GM21529 (cell line): ENCODE measurements around the gene JMJD8.

ENCODE experiments used
- ATAC-seq: cut with Tn5 transposase; IDR thresholded peaks from one replicate; pipeline ENCODE4 v1.9.1; 2021; ENCODE audit not compliant: unreplicated experiment

The JMJD8 gene

DNA sequence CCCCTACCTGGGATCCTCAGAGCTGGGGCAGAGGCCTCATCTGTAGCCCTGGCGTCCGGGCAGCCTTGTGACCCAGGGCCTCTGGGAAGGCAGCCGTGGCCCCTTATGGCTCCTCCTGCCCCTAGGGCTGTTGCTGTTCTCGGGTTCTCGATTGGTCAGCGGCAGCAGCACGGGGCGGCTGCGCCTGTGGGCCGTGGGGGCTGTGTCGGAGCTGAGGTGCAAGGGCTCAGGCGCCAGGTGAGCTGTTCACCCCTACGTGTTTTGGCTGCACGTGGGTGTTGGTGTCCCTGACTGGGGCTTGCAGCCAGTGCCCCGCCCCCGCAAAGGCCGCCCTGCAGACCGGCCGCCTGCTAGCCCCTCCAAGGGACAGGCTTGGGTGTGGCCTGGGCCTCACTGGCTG, 22.0 kb downstream of the JMJD8 start:
- no peak for ATAC-seq

DNA sequence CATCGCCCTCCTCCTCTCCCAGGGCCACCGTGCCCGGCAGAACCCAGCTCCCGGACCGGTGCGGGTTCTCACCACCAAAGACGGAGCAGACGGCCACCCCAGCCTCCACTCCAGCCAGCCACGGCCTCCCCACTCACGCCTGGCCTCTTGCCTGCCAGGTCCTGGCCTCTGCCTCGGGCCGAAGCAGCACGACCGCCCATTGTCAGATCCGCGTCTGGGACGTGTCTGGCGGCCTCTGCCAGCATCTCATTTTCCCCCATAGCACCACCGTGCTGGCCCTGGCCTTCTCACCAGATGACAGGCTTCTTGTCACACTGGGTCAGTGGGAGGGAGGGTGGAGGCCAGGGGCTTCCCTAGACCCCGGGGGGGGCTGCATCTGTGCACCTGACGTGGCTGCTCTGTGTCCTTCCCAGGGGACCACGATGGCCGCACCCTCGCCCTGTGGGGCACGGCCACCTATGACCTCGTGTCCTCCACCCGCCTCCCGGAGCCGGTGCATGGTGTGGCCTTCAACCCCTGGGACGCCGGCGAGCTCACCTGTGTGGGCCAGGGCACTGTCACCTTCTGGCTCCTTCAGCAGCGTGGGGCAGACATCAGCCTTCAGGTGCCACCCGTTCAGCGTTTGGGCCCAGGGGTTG, 22.8 kb downstream of the JMJD8 start:
- ATAC-seq, result no peak

DNA sequence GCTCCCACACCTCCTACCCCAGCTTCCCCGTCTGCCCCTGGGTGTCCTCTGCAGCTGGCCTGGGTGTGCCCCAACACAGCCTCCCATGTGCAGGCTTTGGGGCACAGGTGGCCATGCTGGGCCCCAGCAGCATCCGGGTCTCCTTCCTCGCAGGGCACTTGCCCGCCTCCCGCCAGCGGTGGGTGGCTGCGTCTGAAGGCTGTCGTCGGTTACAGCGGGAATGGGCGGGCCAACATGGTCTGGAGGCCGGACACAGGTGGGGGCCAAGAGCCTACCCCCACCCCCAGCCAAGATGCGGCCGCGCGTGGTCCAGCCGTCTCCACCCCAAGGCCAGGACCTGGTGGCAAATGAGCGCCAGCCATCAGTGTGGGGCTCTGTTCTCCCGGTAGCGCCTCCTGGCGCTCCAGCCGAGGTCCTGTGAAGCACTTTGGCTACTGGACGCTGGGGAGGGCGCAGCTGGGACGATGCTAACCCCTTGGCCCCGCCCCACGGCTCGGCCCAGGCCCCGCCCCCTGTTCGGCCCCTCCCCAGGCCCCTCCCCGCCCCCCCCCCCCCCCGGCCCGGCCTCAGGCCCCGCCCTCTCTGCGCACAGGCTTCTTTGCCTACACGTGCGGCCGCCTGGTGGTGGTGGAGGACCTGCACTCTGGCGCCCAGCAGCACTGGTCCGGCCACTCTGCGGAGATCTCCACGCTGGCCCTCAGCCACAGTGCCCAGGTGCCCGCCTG, 23.5 kb downstream of the JMJD8 start:
- peak; percentile 68 for ATAC-seq

DNA sequence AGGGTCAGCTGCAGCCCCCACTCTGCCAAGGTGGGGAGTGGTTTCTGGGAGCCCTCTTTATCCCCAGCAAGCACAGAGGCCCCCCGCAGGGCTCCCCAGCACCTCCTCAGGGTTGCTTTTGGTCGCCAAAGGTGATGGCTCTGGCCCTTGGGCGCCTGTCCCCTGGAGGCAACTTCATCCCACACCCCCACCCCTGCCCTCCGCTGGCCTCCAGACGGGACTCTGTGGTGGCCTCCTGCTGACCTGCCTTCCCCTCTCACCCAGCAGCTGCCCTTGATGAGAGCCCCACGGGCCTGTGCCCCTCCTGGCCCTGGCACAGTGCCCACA, 24.0 kb downstream of the JMJD8 start:
- no peak for ATAC-seq

DNA sequence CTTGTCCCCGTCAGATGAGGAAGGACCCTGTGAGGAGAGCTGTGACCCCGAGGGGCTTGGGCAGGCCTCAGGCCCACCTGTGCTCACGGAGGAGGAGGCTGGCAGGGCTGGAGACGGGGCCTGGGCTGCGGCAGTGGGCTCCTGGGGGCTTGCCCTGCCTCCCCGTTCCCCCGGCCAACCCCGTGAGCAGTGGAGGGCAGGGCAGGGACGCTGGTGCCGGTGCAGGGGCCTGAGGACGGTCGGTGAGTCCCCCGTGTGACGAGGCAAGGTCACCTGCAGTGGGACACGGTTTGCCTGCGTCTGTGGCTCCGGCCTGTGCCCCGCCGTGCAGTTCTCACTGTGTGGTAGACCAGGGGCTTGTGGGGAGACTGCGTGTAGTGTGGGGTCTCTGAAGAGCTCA, 24.5 kb downstream of the JMJD8 start:
- ATAC-seq, result no peak

DNA sequence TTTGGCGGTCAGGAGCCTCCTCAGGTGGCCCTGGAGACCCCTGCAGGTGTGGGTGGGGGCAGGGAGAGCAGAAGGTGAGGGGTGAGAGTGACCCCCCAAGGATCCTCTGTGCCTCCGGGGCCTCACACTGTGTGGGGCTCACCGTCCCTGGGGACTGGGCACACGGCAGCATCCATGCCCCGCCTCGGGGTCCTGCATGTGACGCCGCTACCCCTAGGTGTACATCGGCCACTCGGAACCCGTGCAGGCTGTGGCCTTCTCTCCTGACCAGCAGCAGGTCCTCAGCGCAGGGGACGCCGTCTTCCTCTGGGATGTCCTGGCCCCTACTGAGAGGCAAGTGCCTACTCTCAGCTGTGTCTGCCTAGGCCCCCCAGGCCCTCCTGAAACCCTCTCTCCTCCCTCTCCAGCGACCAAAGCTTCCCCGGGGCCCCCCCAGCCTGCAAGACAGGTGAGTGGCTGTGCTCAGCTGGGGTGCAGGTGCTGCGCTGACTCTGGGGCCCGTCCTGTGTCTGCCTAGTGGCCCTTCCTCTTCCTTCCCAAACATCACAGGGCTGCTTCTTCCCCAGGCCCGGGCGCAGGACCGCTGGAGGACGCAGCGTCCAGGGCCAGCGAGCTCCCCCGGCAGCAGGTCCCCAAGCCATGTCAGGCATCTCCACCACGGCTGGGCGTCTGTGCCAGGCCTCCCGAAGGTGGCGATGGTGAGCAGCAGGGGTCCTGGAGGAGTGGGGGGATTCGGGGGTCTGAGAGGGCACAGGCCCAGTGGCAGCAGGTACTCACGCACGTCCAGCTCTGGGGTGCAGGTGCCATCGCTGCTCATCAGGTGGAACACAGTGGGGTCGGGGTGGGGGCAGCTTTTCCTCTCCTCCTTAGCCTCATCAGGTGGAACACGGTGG, 25.2 kb downstream of the JMJD8 start:
- ATAC-seq, result no peak

DNA sequence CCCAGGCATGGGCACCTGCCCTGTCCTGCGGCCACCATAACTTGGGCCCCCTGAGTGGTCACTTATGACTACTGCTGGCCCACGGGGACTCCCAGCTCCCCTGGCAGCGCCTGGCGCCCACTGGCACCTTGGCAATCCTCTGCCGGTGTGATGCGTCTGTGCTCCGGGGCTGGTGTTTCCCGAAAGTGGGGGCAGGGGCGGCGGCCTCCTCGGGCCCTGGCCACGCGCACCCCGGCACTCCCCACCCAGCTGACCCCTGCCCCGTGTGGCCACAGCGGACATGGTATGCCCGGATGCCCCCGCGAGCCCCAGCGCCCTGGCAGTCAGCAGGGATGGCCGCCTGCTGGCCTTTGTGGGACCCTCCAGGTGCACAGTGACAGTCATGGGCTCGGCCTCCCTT, 26.6 kb downstream of the JMJD8 start:
- ATAC-seq, result no peak

DNA sequence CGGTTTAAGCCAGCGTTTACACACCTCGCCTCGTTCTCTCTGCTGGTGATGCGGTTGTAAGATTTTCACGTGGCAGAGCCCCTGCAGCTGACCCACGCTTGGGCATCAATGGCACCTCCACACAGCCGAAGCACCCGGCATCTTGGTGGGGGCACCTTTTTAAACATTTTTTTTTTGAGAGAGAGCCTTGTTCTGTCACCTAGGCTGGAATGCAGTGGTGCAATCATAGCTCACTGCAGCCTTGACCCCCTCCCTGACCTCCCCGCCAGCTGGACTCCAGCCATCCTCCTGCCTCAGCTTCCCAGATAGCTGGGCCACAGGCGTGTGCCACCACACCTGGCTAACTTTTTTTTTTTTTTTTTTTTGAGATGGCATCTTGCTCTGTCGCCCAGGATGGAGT, 30.1 kb downstream of the JMJD8 start:
- ATAC-seq, result no peak

DNA sequence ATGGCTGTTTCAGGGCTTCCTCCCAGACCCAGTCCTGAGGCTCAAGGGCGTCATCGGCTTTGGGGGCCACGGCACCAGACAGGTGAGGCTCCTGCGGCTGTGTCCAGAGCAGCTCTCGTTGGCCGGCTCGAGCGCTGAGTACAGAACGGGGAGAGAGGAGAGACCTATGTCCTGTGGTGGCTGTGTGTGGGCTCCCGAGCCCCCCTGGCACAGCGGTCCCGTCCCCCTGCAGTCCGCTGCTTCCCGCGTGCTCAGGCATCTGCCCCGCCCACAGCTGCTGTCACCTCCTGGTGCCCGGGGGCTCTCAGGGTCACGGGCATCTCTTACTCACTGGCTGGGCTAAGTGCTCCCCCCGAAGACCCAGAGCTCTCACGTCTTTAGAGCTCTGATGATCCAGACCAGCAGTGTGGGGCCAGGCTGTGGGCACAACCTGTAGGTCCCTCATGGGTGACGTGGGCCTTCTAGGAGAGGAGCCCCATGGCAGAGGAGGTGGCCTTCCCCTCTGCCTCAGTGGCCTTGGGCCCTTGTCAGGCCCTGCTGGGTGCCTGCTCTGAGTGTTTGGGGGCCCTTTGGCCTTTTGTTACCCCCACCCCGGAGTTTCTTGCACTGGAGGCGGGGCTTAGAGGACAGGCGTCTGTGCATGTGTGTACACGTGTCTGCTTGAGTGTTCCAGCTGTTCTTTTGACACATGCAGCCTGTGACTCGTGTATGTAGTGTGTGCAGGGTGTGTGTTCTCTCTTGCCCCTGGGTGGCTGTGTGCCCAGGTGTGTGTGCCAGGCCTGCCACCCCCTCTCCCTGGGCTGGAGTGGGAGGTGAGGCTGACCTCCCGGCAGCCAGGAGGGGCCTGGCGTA, 31.5 kb downstream of the JMJD8 start:
- ATAC-seq, result no peak

DNA sequence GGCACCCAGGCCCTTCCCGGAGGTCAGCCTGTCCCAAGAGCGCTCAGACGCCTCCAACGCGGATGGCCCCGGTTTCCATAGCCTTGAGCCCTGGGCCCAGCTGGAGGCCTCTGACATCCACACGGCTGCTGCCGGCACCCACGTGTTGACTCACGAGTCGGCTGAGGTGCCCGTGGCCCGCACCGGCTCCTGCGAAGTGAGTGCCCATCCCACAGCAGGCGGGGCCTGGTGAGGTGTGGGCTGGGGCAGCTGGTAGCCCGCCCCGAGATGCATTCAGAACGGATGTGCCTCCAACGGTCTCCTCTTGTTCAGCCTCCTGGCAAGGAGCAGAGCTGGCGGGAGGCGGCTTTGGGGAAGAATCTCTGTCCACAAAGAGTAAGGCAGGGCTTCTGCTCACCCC, 32.3 kb downstream of the JMJD8 start:
- ATAC-seq, result no peak

DNA sequence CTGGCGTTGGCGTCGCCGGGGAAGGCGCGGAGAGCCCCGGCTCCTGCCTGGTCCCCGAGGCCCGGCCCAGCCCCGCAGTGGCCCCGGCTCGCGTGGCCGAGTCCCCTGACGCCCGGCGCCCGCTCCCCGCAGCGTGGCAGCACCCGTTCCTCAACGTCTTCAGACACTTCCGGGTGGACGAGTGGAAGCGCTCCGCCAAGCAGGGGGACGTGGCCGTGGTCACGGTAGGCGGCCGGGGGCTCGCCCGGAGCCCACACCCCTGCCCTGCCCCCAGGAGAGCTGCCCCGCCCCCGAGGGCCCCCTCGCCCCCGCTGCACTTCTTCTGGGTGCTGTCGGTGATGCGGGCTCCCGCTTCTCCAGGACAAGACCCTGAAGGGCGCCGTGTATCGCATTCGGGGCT, 34.5 kb downstream of the JMJD8 start:
- peak; percentile 7 for ATAC-seq

DNA sequence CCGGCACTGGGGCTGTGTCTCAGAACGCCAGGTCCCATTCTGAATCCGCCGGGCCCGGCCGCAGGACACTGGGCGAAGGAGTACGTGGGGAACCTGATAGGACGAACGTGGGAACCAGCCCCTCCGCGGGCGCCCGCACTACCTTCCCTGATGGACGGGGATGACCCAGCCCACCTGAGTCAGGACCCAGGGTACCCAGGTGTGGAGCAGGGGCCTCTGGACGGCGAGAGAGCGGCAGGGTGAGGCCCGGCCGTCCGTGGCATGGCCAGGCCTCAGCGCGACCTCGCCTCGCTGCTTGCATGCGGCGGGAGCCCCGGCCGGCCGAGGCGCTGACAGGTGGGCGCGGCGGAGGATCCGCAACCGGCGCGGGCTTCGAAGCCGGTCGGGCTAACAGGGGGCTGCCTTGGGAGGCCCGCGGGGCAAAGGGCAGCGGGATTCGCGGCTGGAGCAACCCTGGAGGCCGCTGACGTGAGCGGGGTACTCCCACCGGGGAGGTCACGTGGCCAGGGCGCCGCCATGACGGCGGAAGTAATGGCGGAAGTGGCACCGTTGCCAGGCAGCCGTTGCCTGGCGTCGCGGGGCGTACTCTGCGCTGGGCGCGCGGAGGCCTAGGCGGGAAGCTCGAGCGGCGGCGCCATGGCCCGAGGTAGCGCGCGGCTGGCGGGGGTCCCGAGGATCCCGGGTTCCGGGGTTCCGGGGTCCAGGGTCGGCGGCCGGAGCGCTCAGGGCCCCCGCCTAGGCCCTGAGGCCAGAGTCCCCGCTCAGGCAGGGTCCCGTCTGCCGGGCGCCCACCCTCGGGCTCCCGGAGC, 35.1 kb downstream of the JMJD8 start, which contains the start of gene WDR90:
WDR90 (plus strand) TSS at position 585 of the 809 bp plus-strand sequence; CDS start at position 637, 52 bp downstream.
- peak; percentile 62 for ATAC-seq

DNA sequence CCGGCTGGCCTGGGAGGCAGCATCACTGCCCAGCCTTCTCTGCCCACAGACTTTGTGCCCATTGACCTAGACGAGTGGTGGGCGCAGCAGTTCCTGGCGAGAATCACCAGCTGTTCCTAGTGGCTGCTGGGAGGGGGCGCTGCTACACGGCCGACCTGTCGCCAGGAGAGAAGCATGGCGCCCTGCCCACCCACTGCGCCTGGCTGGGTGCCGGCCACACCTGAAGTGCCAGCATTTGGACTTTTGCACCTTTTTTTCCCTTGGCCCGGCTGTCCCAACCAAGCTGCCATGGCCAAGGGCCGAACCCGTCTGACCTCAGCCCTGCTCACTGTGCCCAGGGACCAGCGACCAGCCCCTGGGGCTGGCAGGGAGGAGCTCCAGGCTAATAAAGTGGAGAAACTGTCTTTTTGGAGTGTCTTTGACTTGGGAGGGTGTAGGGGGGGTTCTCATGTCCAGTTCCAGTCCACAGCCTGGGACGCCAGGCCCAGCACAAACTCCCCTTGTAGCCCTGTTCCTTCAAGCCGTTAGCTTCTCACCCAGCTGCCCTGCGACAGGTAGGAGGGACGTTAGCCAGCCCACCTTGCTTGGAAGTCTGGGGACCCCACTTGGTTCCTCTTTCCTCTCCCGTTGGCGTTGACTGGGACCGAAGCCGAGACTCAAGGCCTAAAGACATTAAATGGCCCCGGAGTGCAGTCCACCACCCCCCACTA, 35.9 kb downstream of the JMJD8 start:
- peak; percentile 1 for ATAC-seq

DNA sequence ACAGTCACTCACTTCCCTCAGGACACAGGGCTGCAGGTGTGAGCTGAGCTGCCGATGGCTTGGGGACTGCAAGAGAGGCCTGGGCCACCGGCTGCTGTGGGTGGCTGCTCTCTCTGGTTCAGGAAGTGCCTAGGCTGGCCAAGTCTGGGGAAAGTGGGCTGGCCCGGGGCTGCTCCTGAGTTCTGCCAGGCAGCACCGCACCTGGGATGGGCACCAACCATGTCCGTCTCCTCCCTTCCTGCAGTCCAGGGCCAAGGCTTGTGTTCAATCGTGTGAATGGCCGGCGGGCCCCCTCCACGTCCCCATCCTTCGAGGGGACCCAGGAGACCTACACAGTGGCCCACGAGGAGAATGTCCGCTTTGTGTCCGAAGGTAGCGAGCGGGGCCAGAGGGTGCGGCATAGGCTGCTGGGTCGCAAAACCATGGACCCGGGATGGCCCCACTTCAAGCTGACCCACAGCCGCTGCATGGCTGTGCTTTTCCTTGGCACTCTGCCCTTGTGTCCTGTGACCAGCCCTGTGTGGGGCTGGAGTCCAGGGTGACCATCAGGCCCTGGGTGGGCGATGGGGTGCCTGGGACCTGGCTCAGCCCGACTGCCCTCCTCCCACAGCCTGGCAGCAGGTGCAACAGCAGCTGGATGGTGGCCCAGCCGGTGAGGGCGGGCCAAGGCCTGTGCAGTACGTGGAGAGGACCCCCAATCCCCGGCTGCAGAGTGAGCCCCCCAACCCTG, 36.8 kb downstream of the JMJD8 start:
- ATAC-seq, result no peak

DNA sequence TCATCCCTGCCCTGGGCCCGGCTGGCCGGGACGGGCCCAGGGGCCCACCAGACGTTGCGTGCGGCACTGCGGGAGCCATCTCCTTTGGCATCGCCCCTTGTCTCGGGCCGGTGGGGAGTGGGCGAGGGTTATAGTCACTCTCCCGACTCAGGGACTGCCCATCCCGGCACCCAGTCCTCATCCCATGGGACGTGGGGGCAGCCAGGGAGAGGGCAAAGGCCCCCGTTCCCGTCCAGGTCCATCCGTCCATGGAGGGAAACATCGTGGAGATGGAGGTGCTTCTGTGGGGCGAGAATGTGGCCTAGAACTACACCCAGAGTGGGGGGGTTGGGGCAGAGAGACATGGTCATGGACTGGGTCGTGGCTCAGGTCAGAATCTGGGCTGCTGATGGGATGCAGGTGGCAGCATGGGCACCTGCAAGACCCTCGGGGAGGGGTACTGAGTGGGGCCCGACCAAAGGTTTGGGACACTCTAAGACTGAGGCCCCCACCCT, 37.4 kb downstream of the JMJD8 start:
- ATAC-seq, result no peak

DNA sequence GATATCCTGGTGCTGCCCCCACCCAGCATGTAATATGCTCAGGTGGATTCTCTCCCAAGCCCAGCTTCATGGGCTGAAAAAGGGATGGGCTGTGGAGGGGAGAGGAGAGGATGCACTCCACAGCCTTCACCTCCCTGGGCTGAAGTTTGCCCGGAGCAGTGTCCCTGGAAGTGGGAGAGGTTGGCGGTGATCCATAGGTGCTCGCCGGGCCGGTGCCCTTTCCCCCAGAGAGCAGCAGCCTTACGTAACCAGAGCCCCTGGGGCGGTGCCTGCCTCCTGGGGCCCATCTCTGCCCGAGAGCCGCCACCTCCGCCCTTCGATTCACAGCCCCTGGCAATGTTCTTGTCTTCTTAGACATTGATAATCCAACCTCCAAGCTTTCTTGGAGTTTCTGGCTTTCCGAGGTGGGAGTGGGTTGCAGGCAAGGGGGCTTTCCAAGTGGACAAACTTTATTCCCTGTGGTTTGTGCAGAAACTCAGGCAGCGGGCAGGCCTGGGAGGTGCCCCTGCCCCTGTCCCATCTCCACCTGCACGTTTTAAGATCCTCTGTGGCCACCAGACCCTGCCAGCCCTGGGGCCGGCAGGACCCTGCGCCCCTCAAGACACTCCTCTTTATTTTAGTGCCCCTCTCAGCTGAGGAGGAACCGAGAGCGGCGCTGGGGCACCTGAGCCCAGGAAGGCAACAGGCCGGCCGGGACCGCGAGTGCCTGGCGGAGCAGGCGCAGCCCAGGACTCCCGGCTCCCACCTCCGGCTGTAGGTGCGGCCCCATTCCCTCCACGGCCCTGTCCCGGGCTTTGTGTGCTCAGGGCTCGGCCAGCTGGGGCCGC, 38.1 kb downstream of the JMJD8 start:
- no peak for ATAC-seq

DNA sequence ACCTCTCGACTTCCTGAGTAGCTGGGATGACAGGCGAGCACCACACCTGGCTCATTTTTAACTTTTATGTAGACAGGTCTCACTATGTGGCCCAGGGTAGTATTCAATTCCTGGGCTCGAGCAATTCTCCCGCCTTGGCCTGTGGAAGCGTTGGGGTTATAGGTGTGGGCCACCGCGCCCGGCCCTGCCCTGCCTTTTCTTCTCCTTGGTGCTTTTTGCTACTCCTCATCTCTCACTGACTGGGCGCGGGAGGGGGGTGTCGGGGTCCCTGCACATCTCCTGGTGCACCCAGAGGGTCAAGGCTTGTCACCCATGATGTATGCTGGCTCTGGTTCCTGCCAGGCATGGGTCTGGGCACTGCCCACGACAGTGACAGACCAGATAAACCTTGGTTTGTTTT, 39.6 kb downstream of the JMJD8 start:
- ATAC-seq, result no peak

DNA sequence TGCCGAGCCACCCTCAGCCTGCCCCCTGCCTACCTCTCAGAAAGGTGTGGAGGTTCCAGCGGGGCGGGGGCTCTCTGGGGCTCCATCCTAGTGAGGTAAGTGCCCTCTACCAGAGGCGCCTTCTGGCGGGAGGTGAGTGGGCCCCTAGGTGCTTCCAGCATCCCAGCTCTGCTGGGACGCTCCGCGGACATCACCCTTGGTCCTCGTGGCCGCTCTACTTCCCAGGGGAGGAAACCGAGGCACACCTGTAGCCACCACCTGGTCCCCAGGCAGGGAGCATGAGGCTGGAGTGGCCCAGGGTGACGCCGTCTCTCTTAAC, 41.1 kb downstream of the JMJD8 start:
- no peak for ATAC-seq
